ENCODE measurements around the gene ARSB. TPM values are rescaled to one million over a fixed set of nuclear protein-coding genes. Genes with fewer than 3 reads are reported as not detected.

Gene ARSB
- total and polyA plus RNA-seq, 9 of the 15 experiments (the other 6 are each of a cell fraction or from before 2014, with no cell fraction given), result 0.52 to 4.6 (median 2.4) TPM

GRCh38 chr5:78730300-78731094 lies 254.6 kb downstream of the ARSB start:
- no peak overlapping the region for H3K4me3 ChIP-seq
- BruUV-seq (replicated peaks), result no TSS peak
- H3K9me3 ChIP-seq (replicated peaks; ENCODE audit: control insufficient read depth, insufficient read depth, low read depth, low read length), result no peaks in the 10 kb centered on the region; the same call in 1 of the 2 replicates
- no peaks in the 10 kb centered on the region for H3K27me3 ChIP-seq (ENCODE audit: control insufficient read depth in 2 of 2, insufficient read depth in 2 of 2, low read length in 2 of 2)
- H2AFZ ChIP-seq (ENCODE audit: low read depth, low read length), result no peak overlapping the region
- no peaks in the 10 kb centered on the region for H3K9me1 ChIP-seq (ENCODE audit: control insufficient read depth, insufficient read depth, low read length)
- H3K9ac ChIP-seq (ENCODE audit: insufficient read depth in 1 of 2, low read depth in 2 of 2, low read length in 2 of 2), result no peak overlapping the region
- WGBS (ENCODE audit: insufficient coverage, low coverage, missing lambda C conversion rate), result 60% methylated on average over 1 of the region's 1 CpG
- no peak for FAIRE-seq
- in situ Hi-C loops (cut with MboI), result no loop called here
- ChIA-PET POLR2A (interaction anchor here (1.4 kb wide), 1 partner anchor 15 kb away, joined by 5 read pairs; no protein-coding TSS in a partner anchor), CTCF (ENCODE audit: low intra/inter-chr PET ratio) (no interaction called here)
- ATAC-seq, result no peak
- DNase-seq (ENCODE audit: extremely low read depth in 1 of 4, low spot score in 3 of 4), result no peak
- no peak overlapping the region for H3K27ac ChIP-seq (ENCODE audit: extremely low read depth, low read depth, low read length)
- TF ChIP-seq FOXA1 (IDR thresholded peaks at IDR 0.05; ENCODE audit: borderline replicate concordance) (no peak), HMG20B (CRISPR knock-in tag; IDR thresholded peaks at IDR 0.05) (no peak), BRD4 (IDR thresholded peaks at IDR 0.05) (no peak), KDM1A (IDR thresholded peaks at IDR 0.05) (no peak), TAF15 (IDR thresholded peaks at IDR 0.05; ENCODE audit: low read depth, low read length) (no peak), ZNF76 (CRISPR knock-in tag; IDR thresholded peaks at IDR 0.05; ENCODE audit: borderline replicate concordance) (no peak), THRA (IDR thresholded peaks at IDR 0.05) (no peak), LARP7 (IDR thresholded peaks at IDR 0.05) (no peak), SMAD2 (IDR thresholded peaks at IDR 0.05; ENCODE audit: low read depth, low read length) (no peak), ZNF717 (CRISPR knock-in tag; IDR thresholded peaks at IDR 0.05) (no peak)
- peaks cover 0 to 5% of the 10 kb centered on the region in 2 experiments; a peak in 2 of 5 replicates for H3K4me1 ChIP-seq (replicated peaks in 1 of 2; ENCODE audit: control insufficient read depth in 2 of 2, insufficient read depth in 2 of 2, low read length in 2 of 2)
- intact Hi-C loops (cut with micrococcal nuclease), result no loop called here
- H3K4me2 ChIP-seq (ENCODE audit: insufficient read depth, low read length), result no peak overlapping the region
- H3K79me2 ChIP-seq (ENCODE audit: control insufficient read depth, insufficient read depth, low read length), result no peaks in the 10 kb centered on the region
- no peaks in the 10 kb centered on the region for H4K20me1 ChIP-seq (replicated peaks; ENCODE audit: control insufficient read depth, insufficient read depth, low read length)
- no peaks in the 10 kb centered on the region for H3K36me3 ChIP-seq (ENCODE audit: control insufficient read depth, insufficient read depth, low read length)

Data from K562 (cell line).